Subcutaneous adipose tissue (tissue), 4 donors: ENCODE measurements around the gene WNK2. TPM values are rescaled to one million over a fixed set of nuclear protein-coding genes. Genes with fewer than 3 reads are reported as not detected.

Experiments
- total RNA-seq, 4 donors: library from RNA; depleted of rRNA; stranded (reverse); fragments of >200 nt; gene quantifications; one replicate each; pipeline ENCODE4 v1.1.0, GENCODE V29; 2016
- TF ChIP-seq, protein P1 (sequence below): fragments of 450-650 bp; IDR thresholded peaks from one replicate; pipeline ENCODE4 v1.5.1; 2016; ENCODE audit warnings: low read depth, mild to moderate bottlenecking, control low read depth, antibody characterized with exemption, moderate library complexity

The WNK2 gene
- total RNA-seq, 4 donors from 2014 or later: not detected

GRCh38 chr9:93218161-93218560, 34.2 kb downstream of the WNK2 start:
- TF ChIP-seq, protein P1, sequence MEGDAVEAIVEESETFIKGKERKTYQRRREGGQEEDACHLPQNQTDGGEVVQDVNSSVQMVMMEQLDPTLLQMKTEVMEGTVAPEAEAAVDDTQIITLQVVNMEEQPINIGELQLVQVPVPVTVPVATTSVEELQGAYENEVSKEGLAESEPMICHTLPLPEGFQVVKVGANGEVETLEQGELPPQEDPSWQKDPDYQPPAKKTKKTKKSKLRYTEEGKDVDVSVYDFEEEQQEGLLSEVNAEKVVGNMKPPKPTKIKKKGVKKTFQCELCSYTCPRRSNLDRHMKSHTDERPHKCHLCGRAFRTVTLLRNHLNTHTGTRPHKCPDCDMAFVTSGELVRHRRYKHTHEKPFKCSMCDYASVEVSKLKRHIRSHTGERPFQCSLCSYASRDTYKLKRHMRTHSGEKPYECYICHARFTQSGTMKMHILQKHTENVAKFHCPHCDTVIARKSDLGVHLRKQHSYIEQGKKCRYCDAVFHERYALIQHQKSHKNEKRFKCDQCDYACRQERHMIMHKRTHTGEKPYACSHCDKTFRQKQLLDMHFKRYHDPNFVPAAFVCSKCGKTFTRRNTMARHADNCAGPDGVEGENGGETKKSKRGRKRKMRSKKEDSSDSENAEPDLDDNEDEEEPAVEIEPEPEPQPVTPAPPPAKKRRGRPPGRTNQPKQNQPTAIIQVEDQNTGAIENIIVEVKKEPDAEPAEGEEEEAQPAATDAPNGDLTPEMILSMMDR: no peak

- TF ChIP-seq, protein P1: no peak
These were observed 34.9 kb downstream of the WNK2 start for GRCh38 chr9:93218671-93219420.

DNA sequence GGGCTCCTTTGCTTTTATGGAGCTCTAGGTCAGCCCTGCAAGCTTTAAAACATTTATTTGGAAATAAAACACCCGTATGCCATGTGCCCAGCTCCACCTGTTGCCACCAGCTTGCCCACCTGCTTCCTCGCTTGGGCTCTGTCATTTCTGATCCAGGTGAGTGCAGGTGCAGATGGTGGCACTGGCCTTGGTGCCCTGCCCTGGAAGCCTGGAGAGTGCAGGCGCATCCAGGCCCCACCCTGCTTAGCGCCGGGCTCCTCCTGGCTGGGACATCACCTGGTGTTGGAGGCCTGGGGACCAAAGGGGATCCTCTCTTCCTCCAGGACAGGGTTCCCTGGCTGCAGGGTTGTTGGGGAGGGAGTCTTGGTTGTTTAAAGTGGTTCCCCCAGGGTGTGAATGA, 35.8 kb downstream of the WNK2 start:
- TF ChIP-seq, protein P1: no peak

DNA sequence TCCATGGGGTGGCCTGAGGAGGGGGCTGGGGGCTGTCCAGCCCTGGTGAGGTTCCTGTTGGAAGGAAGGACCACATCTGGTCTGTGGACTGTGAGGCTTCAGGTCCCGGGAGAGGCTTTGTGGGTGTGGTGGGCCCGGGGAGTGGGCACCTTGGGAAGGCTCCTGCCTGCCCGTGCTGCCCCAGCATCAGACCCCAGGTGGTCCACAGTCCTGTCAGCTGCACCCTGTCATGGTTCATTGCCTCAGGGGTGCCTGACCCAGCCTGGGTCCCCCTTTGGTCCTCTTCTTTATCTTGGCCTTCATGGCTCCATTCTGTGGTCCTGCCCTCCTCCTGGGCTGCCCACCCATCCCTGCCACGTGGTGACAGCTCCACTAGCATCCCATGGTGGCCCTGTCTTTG, 36.7 kb downstream of the WNK2 start:
- TF ChIP-seq, protein P1: no peak

- TF ChIP-seq, protein P1: no peak
These were observed 37.1 kb downstream of the WNK2 start for GRCh38 chr9:93221044-93221443.

DNA sequence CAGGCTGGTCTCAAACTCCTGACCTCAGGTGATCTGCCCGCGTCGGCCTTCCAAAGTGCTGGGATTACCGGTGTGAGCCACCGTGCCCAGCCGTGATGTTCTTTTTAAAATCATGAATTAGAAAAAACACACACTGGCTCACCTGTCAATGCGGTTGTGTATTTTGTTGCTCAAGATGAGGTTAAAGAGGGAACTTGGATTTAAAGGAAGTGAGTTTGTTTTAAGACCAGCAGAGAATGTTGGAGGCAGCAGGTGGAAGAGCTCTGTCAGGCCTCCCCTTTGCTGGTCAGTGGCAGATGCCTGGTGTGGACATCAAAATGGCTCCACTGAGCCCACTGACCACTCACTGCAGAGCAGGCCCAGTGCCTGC, 38.9 kb downstream of the WNK2 start:
- TF ChIP-seq, protein P1: no peak

DNA sequence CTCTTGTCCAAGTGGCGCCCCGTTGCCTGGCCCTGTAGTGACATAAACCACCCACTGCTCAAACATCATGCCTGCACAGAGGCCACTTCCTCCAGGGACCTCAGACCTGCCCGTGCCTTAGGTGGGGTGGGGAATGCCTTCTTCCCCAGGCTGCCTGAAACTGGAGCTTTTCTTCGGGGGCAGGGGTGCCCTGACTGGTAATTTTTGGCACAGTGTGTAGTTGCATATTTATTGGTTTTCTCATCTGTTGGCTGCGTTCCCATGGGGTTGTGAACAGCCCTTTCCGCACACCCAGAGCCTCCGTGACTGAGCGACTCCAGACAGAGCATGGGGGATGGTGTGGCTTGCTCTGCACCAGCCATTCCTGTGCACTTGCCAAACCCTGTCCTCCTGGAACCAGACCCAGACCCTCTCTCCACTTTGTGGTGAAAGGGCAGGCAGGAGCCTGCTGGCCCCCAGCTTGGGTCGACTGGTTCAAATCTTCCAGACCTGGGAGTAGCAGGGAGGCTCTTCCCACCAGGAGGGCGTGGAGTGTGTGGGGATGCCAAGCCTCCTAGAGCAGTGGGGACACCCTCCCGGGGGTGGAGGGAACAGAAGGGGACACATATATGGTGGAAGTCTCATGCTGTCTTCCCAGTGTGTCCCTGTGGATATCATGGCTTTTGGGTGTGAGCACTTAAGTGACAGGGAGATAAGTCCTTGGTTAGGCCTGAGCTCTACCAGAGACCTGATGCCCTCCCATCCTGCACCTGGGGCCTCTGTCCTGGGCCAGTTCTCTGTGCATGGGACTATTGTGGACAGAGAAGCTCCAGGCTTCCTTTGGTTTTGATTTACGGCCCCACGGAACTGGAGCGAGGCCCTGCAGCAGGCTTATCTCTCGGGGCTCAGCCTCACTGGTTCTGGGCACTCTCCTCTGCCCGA, 39.6 kb downstream of the WNK2 start:
- TF ChIP-seq, protein P1: no peak
